Sigmoid colon (tissue), 7 donors: ENCODE results near the gene SNRNP35. TPM values are rescaled to one million over a fixed set of nuclear protein-coding genes. Genes with fewer than 3 reads are reported as not detected.
A peak's percentile ranks its signal among the peaks of the same experiment; 100 is the strongest.
"Not testable (repeated sequence)": the region's sequence is repeated elsewhere in the genome, so short reads cannot be mapped to it uniquely, and the experiment has no call there.

Source experiments
- DNase-seq: peaks from one replicate; pipeline ENCODE4 v3.0.0-alpha.2; 2019
- H3K27ac ChIP-seq, 4 donors: fragments of 200-600 bp; sonication (generic); one replicate each; pipeline ENCODE4 v1.5.1; 2016 to 2019; ENCODE audit warnings: mild to moderate bottlenecking in 1 of 4
- H3K27me3 ChIP-seq, 3 donors: fragments of 200-600 bp; sonication (generic); one replicate each; pipeline ENCODE4 v1.5.1; 2019; ENCODE audit warnings: mild to moderate bottlenecking in 1 of 3
- H3K36me3 ChIP-seq, 4 donors: fragments of 200-600 bp; sonication (generic); one replicate each; pipeline ENCODE4 v1.5.1; 2016 to 2019
- H3K4me1 ChIP-seq, 4 donors: fragments of 200-600 bp; sonication (generic); one replicate each; pipeline ENCODE4 v1.5.1; 2017 to 2019
- H3K4me3 ChIP-seq, 4 donors: fragments of 200-600 bp; sonication (generic); one replicate each; pipeline ENCODE4 v1.5.1; 2017 to 2019; ENCODE audit warnings: mild to moderate bottlenecking in 2 of 4, moderate library complexity in 1 of 4
- H3K9me3 ChIP-seq, 4 donors: fragments of 200-600 bp in 3 of 4; sonication (generic) in 3 of 4; one replicate each; pipeline versions ENCODE4 v1.5.1 to v1.6.1; 2013 to 2019
- CTCF ChIP-seq, 4 experiments: fragments of 450-650 bp in 3 of 4; fragments of 200-600 bp in 1 of 4; IDR thresholded peaks; one replicate each; pipeline ENCODE4 v1.5.1; 2016 to 2019; ENCODE audit warnings: antibody characterized with exemption in 4 of 4, mild to moderate bottlenecking in 3 of 4, moderate library complexity in 2 of 4
- EP300 ChIP-seq, 4 donors: sonication (generic); formaldehyde crosslinking; IDR thresholded peaks; one replicate each; pipeline ENCODE4 v1.6.1; 2017; ENCODE audit warnings: antibody characterized with exemption in 4 of 4
- POLR2A ChIP-seq, 2 donors: fragments of 450-650 bp; IDR thresholded peaks; one replicate each; pipeline ENCODE4 v1.6.1; 2016; ENCODE audit warnings: antibody characterized with exemption in 2 of 2, mild to moderate bottlenecking in 2 of 2, moderate library complexity in 2 of 2
- POLR2AphosphoS5 ChIP-seq, 4 donors: sonication (generic); formaldehyde crosslinking; IDR thresholded peaks; one replicate each; pipeline ENCODE4 v1.6.1; 2017; ENCODE audit warnings: antibody characterized with exemption in 4 of 4
- WGBS, 2 donors: extraction: QIAGEN DNeasy Blood & Tissue Kit; methylation state at CpG; one replicate each; pipeline ENCODE4 v1.1.7; 2013; 5-methylcytosine and 5-hydroxymethylcytosine counted together
- intact Hi-C: fragments of 100-400 bp; cut with DNase I; formaldehyde crosslinking; loops from one replicate; pipeline ENCODE4 v1.15.1; 2023
- polyA plus RNA-seq, 3 donors: library from polyadenylated mRNA; stranded (reverse); fragments of 200-250 nt; gene quantifications; one replicate each; pipeline ENCODE4 v1.2.3, GENCODE V29; 2013
- total RNA-seq, 4 donors: library from RNA; depleted of rRNA; stranded (reverse); fragments of >200 nt; gene quantifications; one replicate each; pipeline ENCODE4 v1.1.0, GENCODE V29; 2016
- donor health status: healthy with polysubstance abuse.
- donor health status: Bipolar disorder and iron deficiency.
- donor health status: healthy.

The SNRNP35 gene
- total and polyA plus RNA-seq, 7 donors: 11.0 to 32.3 (median 19.8) TPM

DNA sequence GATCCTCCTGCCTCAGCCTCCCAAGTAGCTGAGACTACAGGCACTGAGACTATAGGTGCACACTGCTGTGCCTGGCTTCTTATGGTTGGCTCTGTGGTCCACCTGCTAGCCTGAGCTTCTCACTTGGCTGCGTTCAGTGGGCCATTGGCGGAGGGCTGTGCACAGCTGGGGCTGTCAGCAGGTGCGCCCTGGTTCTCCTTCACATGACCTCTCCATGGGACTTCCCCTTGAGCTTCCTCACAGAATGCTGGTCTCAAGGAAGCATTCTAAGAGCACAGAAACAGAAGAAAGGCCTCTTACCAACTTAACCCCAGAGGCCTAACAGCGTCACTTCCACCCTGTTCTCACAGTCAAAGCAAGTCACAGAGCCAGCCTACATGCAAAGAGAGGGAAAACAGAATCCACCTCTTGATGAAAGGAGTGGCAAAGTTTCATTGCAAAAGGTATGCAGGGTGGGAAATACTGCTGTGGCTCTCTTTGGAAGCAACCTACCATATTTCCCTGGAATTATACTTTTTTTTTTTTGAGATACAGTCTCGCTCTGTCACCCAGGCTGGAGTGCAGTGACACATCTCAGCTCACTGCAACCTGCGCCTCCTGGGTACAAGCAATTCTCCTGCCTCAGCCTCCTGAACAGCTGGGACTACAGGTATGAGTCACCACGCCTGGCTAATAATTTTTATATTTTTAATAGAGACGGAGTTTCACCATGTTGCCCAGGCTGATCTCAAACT, 30.7 kb upstream of the SNRNP35 start:
- DNase-seq: no peak
- intact Hi-C loops: no loop called here
- no peak for TF ChIP-seq EP300 (IDR thresholded peaks at IDR 0.05)
- Histone ChIP-seq H3K27me3 (no peaks in the 10 kb centered on the region), H3K4me3 (no peak overlapping the region), H3K4me1 (peaks cover 0 to 2% (median 0%) of the 10 kb centered on the region in 4 donors), H3K9me3 (no peaks in the 10 kb centered on the region), H3K36me3 (peaks cover 0 to 36% (median 4%) of the 10 kb centered on the region in 4 donors), H3K27ac (no peak overlapping the region)
- WGBS, 2 donors: 73 to 90% methylated on average over 8 of the region's 8 CpGs

DNA sequence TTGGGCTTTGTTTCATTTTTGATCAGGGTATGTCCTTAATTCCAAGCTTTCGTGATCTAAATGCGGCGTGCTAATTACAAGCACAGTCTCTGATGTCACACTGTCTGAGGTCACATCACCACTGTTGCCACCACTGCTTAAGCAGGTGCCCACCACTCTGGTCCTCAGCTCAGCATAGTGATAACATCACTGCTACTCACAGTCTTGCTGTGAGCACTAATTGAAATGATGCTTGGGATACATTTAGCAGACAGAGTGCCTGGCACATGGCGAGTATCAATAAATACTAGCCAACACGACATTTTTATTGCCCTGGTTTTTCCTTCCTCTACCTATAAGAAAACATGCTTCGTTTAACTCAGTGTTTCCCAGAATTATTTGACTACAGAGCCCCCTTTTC, 29.3 kb upstream of the SNRNP35 start:
- Histone ChIP-seq H3K4me3 (no peak overlapping the region), H3K36me3 (peaks cover 0 to 26% (median 0%) of the 10 kb centered on the region in 4 donors), H3K27ac (no peak overlapping the region), H3K27me3 (no peaks in the 10 kb centered on the region), H3K9me3 (no peaks in the 10 kb centered on the region), H3K4me1 (peaks cover 0 to 15% (median 6%) of the 10 kb centered on the region in 4 donors)
- intact Hi-C loops: no loop called here
- DNase-seq: no peak
- WGBS, 2 donors: 63 to 84% methylated on average over 6 of the region's 6 CpGs
- TF ChIP-seq POLR2AphosphoS5 (IDR thresholded peaks at IDR 0.05) (no peak), EP300 (IDR thresholded peaks at IDR 0.05) (no peak), POLR2A (IDR thresholded peaks at IDR 0.05) (no peak), CTCF (IDR thresholded peaks at IDR 0.05) (no peak)

- not testable (repeated sequence) for H3K9me3 ChIP-seq
- WGBS, 2 donors: 95 to 97% methylated on average over 8 of the region's 8 CpGs
Observed at GRCh38 chr12:123429101-123429500, 28.8 kb upstream of the SNRNP35 start.

GRCh38 chr12:123431951-123432817, 25.8 kb upstream of the SNRNP35 start:
- H3K4me1 ChIP-seq: peaks cover 0 to 43% (median 31%) of the 10 kb centered on the region in 4 donors
- not testable (repeated sequence) for H3K4me3 ChIP-seq, H3K27me3 ChIP-seq, H3K9me3 ChIP-seq, DNase-seq, H3K27ac ChIP-seq
- 71 to 78% methylated on average over 15 of the region's 15 CpGs for WGBS, 2 donors
- peaks cover 0 to 26% (median 0%) of the 10 kb centered on the region in 4 donors for H3K36me3 ChIP-seq
- intact Hi-C loops: loop anchor here (10.0 kb wide), 1 partner anchor 103 kb away; the partner anchor contains the start of gene RILPL1

More at GRCh38 chr12:123429101-123429500, 28.8 kb upstream of the SNRNP35 start:
- H3K4me3 ChIP-seq, DNase-seq, H3K27ac ChIP-seq, H3K27me3 ChIP-seq, intact Hi-C loops: not testable (repeated sequence)
- H3K36me3 ChIP-seq: peaks cover 0 to 26% (median 0%) of the 10 kb centered on the region in 4 donors
- H3K4me1 ChIP-seq: peaks cover 0 to 20% (median 10%) of the 10 kb centered on the region in 4 donors

DNA sequence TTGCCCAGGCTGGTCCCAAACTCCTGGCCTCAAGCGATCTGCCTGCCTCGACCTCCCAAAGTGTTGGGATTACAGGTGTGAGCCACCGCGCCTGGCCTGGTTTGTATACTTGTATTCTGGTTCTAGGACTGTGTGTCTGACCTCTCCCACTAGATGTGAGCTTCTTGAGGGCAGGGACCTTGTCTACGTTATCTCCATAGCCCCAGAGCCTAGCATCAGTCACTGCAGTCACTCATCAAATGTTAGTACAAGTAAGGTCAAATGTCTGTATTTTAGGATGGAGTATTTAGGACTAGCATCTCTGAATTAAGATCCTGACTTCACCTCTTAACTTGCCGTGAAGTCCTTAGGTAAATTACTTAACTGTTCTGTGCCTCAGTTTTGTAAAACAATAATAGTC, 24.3 kb upstream of the SNRNP35 start:
- no peak for DNase-seq
- no peaks in the 10 kb centered on the region for H3K27me3 ChIP-seq
- WGBS, 2 donors: 92 to 96% methylated on average over 6 of the region's 6 CpGs
- intact Hi-C loops: loop anchor here (10.0 kb wide), 1 partner anchor 101 kb away; the partner anchor contains the start of gene RILPL1
- H3K36me3 ChIP-seq: peaks cover 0 to 17% (median 0%) of the 10 kb centered on the region in 4 donors
- no peak overlapping the region for H3K4me3 ChIP-seq
- TF ChIP-seq EP300 (IDR thresholded peaks at IDR 0.05) (no peak), POLR2AphosphoS5 (IDR thresholded peaks at IDR 0.05) (no peak), CTCF (IDR thresholded peaks at IDR 0.05) (no peak), POLR2A (IDR thresholded peaks at IDR 0.05) (no peak)
- H3K9me3 ChIP-seq: no peaks in the 10 kb centered on the region
- no peak overlapping the region for H3K27ac ChIP-seq
- peaks cover 0 to 43% (median 31%) of the 10 kb centered on the region in 4 donors for H3K4me1 ChIP-seq

DNA sequence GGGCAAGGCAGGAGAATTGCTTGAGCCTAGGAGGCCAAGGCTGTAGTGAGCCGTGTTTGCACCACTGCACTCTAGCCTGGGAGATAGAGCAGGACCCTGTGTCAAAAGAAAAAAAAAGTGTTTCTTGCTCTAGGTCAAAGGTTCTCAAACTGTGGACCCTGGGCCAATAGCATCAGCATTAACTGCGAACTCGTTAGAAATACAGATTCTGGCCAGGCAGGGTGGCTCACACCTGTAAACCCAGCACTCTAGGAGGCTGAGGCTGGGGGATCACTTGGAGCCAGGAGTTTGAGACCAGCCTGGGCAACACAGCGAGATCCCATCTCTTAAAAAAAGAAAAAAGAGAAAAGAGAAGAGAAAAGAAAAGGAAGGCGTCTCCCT, 22.3 kb upstream of the SNRNP35 start:
- intact Hi-C loops: loop anchor here (5.0 to 10.0 kb wide), 3 partner anchors 43 to 147 kb away; partner anchors contain the start of genes RILPL1 and TMED2
- Histone ChIP-seq H3K4me1 (peaks cover 0 to 43% (median 31%) of the 10 kb centered on the region in 4 donors), H3K4me3 (peak overlapping the region; percentile 68 to 89 (median 74)), H3K36me3 (peaks cover 0 to 2% (median 0%) of the 10 kb centered on the region in 4 donors), H3K27ac (peak overlapping the region; percentile 74 to 82 (median 78)), H3K9me3 (no peaks in the 10 kb centered on the region), H3K27me3 (no peaks in the 10 kb centered on the region)
- no peak for DNase-seq
- 46 to 56% methylated on average over 5 of the region's 5 CpGs for WGBS, 2 donors
- TF ChIP-seq CTCF (IDR thresholded peaks at IDR 0.05): no peak
- no peak for TF ChIP-seq POLR2AphosphoS5 (IDR thresholded peaks at IDR 0.05)
- TF ChIP-seq EP300 (IDR thresholded peaks at IDR 0.05): no peak
- no peak for TF ChIP-seq POLR2A (IDR thresholded peaks at IDR 0.05)
